Cortex of kidney (tissue), 1 donor: Measurements from ENCODE around the gene CDHR2.
"Not testable (repeated sequence)": the region's sequence is repeated elsewhere in the genome, so short reads cannot be mapped to it uniquely, and the experiment has no call there.

ENCODE experiments used
- DNase-seq: peaks from one replicate; lab custom pipeline; 2025; lab: John Stamatoyannopoulos, UW

The CDHR2 gene

GRCh38 chr5:176573564-176574296 is 24.6 kb downstream of the CDHR2 start:
- DNase-seq = no peak

- DNase-seq = no peak
Observed at GRCh38 chr5:176574297-176574591, 25.1 kb downstream of the CDHR2 start.

GRCh38 chr5:176575066-176575465 is 25.9 kb downstream of the CDHR2 start:
- no peak for DNase-seq

- no peak for DNase-seq
Observed at GRCh38 chr5:176575488-176576422, 26.6 kb downstream of the CDHR2 start.

GRCh38 chr5:176577312-176578176 is 28.4 kb downstream of the CDHR2 start:
- DNase-seq = no peak

- DNase-seq = no peak
Observed at GRCh38 chr5:176578391-176578808, 29.3 kb downstream of the CDHR2 start.

GRCh38 chr5:176579323-176579722 is 30.2 kb downstream of the CDHR2 start:
- DNase-seq = no peak

- no peak for DNase-seq
Observed at GRCh38 chr5:176581361-176581760, 32.2 kb downstream of the CDHR2 start.

- no peak for DNase-seq
Observed at GRCh38 chr5:176583076-176583475, 33.9 kb downstream of the CDHR2 start.

- DNase-seq = no peak
Observed at GRCh38 chr5:176587398-176587797, 38.3 kb downstream of the CDHR2 start.

- DNase-seq = no peak
Observed at GRCh38 chr5:176588297-176588696, 39.2 kb downstream of the CDHR2 start.

- no peak for DNase-seq
Observed at GRCh38 chr5:176589039-176589769, 40.1 kb downstream of the CDHR2 start.

- DNase-seq = no peak
Observed at GRCh38 chr5:176590035-176590717, 41.0 kb downstream of the CDHR2 start.

- DNase-seq = not testable (repeated sequence)
Observed at GRCh38 chr5:176591667-176592066, 42.5 kb downstream of the CDHR2 start.

GRCh38 chr5:176592573-176592972 is 43.4 kb downstream of the CDHR2 start:
- no peak for DNase-seq

GRCh38 chr5:176593273-176593869 is 44.2 kb downstream of the CDHR2 start:
- no peak for DNase-seq

- DNase-seq = no peak
Observed at GRCh38 chr5:176594554-176594953, 45.4 kb downstream of the CDHR2 start.

GRCh38 chr5:176595386-176595943 is 46.3 kb downstream of the CDHR2 start:
- no peak for DNase-seq

- DNase-seq = no peak
Observed at GRCh38 chr5:176596069-176596644, 47.0 kb downstream of the CDHR2 start.
